ENCODE data around the gene TM2D1.
A peak's percentile ranks its signal among the peaks of the same experiment; 100 is the strongest.
"Not testable (repeated sequence)": the region's sequence is repeated elsewhere in the genome, so short reads cannot be mapped to it uniquely, and the experiment has no call there.

TM2D1 gene

GRCh38 chr1:61708953-61709907 is 15.7 kb downstream of the TM2D1 start:
- DNase-seq (ENCODE audit: low spot score in 2 of 2) (no peak), ATAC-seq (replicated peaks; ENCODE audit: extremely low read depth, poor library complexity, severe bottlenecking) (no peak)
- Mint-ChIP-seq H3K27me3 (no peaks in the 10 kb centered on the region), H3K4me1 (peaks cover 10% of the 10 kb centered on the region), H3K9me3 (no peaks in the 10 kb centered on the region), H3K36me3 (ENCODE audit: insufficient read depth) (peaks cover 29% of the 10 kb centered on the region), H3K4me3 (no peak overlapping the region), H3K27ac (ENCODE audit: low read depth) (no peak overlapping the region)

- H3K9me3 Mint-ChIP-seq = no peaks in the 10 kb centered on the region
- ATAC-seq (replicated peaks; ENCODE audit: extremely low read depth, poor library complexity, severe bottlenecking) = no peak
- no peak overlapping the region for H3K4me3 Mint-ChIP-seq
- no peak overlapping the region for H3K27ac Mint-ChIP-seq (ENCODE audit: low read depth)
- no peak for DNase-seq (ENCODE audit: low spot score in 2 of 2)
- no peaks in the 10 kb centered on the region for H3K4me1 Mint-ChIP-seq
- H3K27me3 Mint-ChIP-seq = no peaks in the 10 kb centered on the region
- peaks cover 45% of the 10 kb centered on the region for H3K36me3 Mint-ChIP-seq (ENCODE audit: insufficient read depth)
These were observed 24.8 kb downstream of the TM2D1 start for GRCh38 chr1:61699911-61700851.

- Mint-ChIP-seq H3K27me3 (no peaks in the 10 kb centered on the region), H3K9me3 (no peaks in the 10 kb centered on the region), H3K4me3 (no peak overlapping the region), H3K27ac (ENCODE audit: low read depth) (peak overlapping the region; percentile 61), H3K36me3 (ENCODE audit: insufficient read depth) (peaks cover 20% of the 10 kb centered on the region), H3K4me1 (no peaks in the 10 kb centered on the region)
- ATAC-seq (replicated peaks; ENCODE audit: extremely low read depth, poor library complexity, severe bottlenecking) (no peak), DNase-seq (ENCODE audit: low spot score in 2 of 2) (no peak)
These were observed 32.7 kb downstream of the TM2D1 start for GRCh38 chr1:61692155-61692800.

- Mint-ChIP-seq H3K36me3 (ENCODE audit: insufficient read depth) (peaks cover 22% of the 10 kb centered on the region), H3K4me3 (no peak overlapping the region), H3K27me3 (no peaks in the 10 kb centered on the region), H3K4me1 (no peaks in the 10 kb centered on the region), H3K9me3 (no peaks in the 10 kb centered on the region), H3K27ac (ENCODE audit: low read depth) (peak overlapping the region; percentile 18)
- DNase-seq (ENCODE audit: low spot score in 2 of 2) (no peak), ATAC-seq (replicated peaks; ENCODE audit: extremely low read depth, poor library complexity, severe bottlenecking) (no peak)
These were observed 37.0 kb downstream of the TM2D1 start for GRCh38 chr1:61687901-61688300.

GRCh38 chr1:61682891-61683290 is 42.0 kb downstream of the TM2D1 start:
- no peaks in the 10 kb centered on the region for H3K4me1 Mint-ChIP-seq
- H3K27me3 Mint-ChIP-seq = no peaks in the 10 kb centered on the region
- DNase-seq (ENCODE audit: low spot score in 2 of 2) (no peak), ATAC-seq (replicated peaks; ENCODE audit: extremely low read depth, poor library complexity, severe bottlenecking) (no peak)
- no peak overlapping the region for H3K27ac Mint-ChIP-seq (ENCODE audit: low read depth)
- no peak overlapping the region for H3K4me3 Mint-ChIP-seq
- peaks cover 23% of the 10 kb centered on the region for H3K36me3 Mint-ChIP-seq (ENCODE audit: insufficient read depth)
- no peaks in the 10 kb centered on the region for H3K9me3 Mint-ChIP-seq

- Mint-ChIP-seq H3K9me3 (no peaks in the 10 kb centered on the region), H3K27ac (ENCODE audit: low read depth) (no peak overlapping the region), H3K36me3 (ENCODE audit: insufficient read depth) (peaks cover 24% of the 10 kb centered on the region), H3K4me3 (no peak overlapping the region), H3K27me3 (no peaks in the 10 kb centered on the region), H3K4me1 (no peaks in the 10 kb centered on the region)
- DNase-seq (ENCODE audit: low spot score in 2 of 2) (no peak), ATAC-seq (replicated peaks; ENCODE audit: extremely low read depth, poor library complexity, severe bottlenecking) (no peak)
These were observed 44.4 kb downstream of the TM2D1 start for GRCh38 chr1:61680500-61680899.

- DNase-seq (ENCODE audit: low spot score in 2 of 2); H3K27ac Mint-ChIP-seq (ENCODE audit: low read depth); ATAC-seq (replicated peaks; ENCODE audit: extremely low read depth, poor library complexity, severe bottlenecking); H3K9me3 Mint-ChIP-seq; H3K27me3 Mint-ChIP-seq; H3K4me1 Mint-ChIP-seq; H3K4me3 Mint-ChIP-seq: not testable (repeated sequence)
- H3K36me3 Mint-ChIP-seq (ENCODE audit: insufficient read depth) = peaks cover 12% of the 10 kb centered on the region
These were observed 48.1 kb downstream of the TM2D1 start for GRCh38 chr1:61676881-61677280.

- no peak for ATAC-seq (replicated peaks; ENCODE audit: extremely low read depth, poor library complexity, severe bottlenecking)
- DNase-seq (ENCODE audit: low spot score in 2 of 2) = no peak
- Mint-ChIP-seq H3K4me1 (no peaks in the 10 kb centered on the region), H3K4me3 (no peak overlapping the region), H3K9me3 (no peaks in the 10 kb centered on the region), H3K36me3 (ENCODE audit: insufficient read depth) (peaks cover 7% of the 10 kb centered on the region), H3K27ac (ENCODE audit: low read depth) (no peak overlapping the region), H3K27me3 (no peaks in the 10 kb centered on the region)
These were observed 50.7 kb downstream of the TM2D1 start for GRCh38 chr1:61674221-61674620.

GRCh38 chr1:61672376-61672775 is 52.6 kb downstream of the TM2D1 start:
- H3K36me3 Mint-ChIP-seq (ENCODE audit: insufficient read depth) = peaks cover 7% of the 10 kb centered on the region
- ATAC-seq (replicated peaks; ENCODE audit: extremely low read depth, poor library complexity, severe bottlenecking) (no peak), DNase-seq (ENCODE audit: low spot score in 2 of 2) (no peak)
- H3K27ac Mint-ChIP-seq (ENCODE audit: low read depth) = peak overlapping the region; percentile 14
- H3K4me3 Mint-ChIP-seq = no peak overlapping the region
- H3K27me3 Mint-ChIP-seq = no peaks in the 10 kb centered on the region
- H3K9me3 Mint-ChIP-seq = no peaks in the 10 kb centered on the region
- no peaks in the 10 kb centered on the region for H3K4me1 Mint-ChIP-seq

- Mint-ChIP-seq H3K36me3 (ENCODE audit: insufficient read depth) (peaks cover 6% of the 10 kb centered on the region), H3K27ac (ENCODE audit: low read depth) (no peak overlapping the region), H3K4me3 (no peak overlapping the region), H3K9me3 (no peaks in the 10 kb centered on the region), H3K27me3 (no peaks in the 10 kb centered on the region), H3K4me1 (no peaks in the 10 kb centered on the region)
- ATAC-seq (replicated peaks; ENCODE audit: extremely low read depth, poor library complexity, severe bottlenecking) (no peak), DNase-seq (ENCODE audit: low spot score in 2 of 2) (no peak)
These were observed 54.5 kb downstream of the TM2D1 start for GRCh38 chr1:61670445-61670844.

- Mint-ChIP-seq H3K27me3 (no peaks in the 10 kb centered on the region), H3K4me1 (no peaks in the 10 kb centered on the region), H3K36me3 (ENCODE audit: insufficient read depth) (peaks cover 6% of the 10 kb centered on the region), H3K27ac (ENCODE audit: low read depth) (no peak overlapping the region), H3K4me3 (no peak overlapping the region), H3K9me3 (no peaks in the 10 kb centered on the region)
- ATAC-seq (replicated peaks; ENCODE audit: extremely low read depth, poor library complexity, severe bottlenecking) = no peak
- DNase-seq (ENCODE audit: low spot score in 2 of 2) = no peak
These were observed 54.9 kb downstream of the TM2D1 start for GRCh38 chr1:61670016-61670415.

- no peak overlapping the region for H3K4me3 Mint-ChIP-seq
- DNase-seq (ENCODE audit: low spot score in 2 of 2) (no peak), ATAC-seq (replicated peaks; ENCODE audit: extremely low read depth, poor library complexity, severe bottlenecking) (no peak)
- H3K27me3 Mint-ChIP-seq = no peaks in the 10 kb centered on the region
- H3K4me1 Mint-ChIP-seq = no peaks in the 10 kb centered on the region
- no peaks in the 10 kb centered on the region for H3K9me3 Mint-ChIP-seq
- peaks cover 2% of the 10 kb centered on the region for H3K36me3 Mint-ChIP-seq (ENCODE audit: insufficient read depth)
- H3K27ac Mint-ChIP-seq (ENCODE audit: low read depth) = no peak overlapping the region
These were observed 65.9 kb downstream of the TM2D1 start for GRCh38 chr1:61659061-61659460.
